Activated T-cell treated with anti-CD3 and anti-CD28 coated beads for 1 hour (primary cell): ENCODE data around the gene CAPN5.

Source experiments
- DNase-seq: peaks from one replicate; pipeline ENCODE4 v3.0.0-alpha.2; 2020; ENCODE audit warnings: low read depth

CAPN5 gene

DNA sequence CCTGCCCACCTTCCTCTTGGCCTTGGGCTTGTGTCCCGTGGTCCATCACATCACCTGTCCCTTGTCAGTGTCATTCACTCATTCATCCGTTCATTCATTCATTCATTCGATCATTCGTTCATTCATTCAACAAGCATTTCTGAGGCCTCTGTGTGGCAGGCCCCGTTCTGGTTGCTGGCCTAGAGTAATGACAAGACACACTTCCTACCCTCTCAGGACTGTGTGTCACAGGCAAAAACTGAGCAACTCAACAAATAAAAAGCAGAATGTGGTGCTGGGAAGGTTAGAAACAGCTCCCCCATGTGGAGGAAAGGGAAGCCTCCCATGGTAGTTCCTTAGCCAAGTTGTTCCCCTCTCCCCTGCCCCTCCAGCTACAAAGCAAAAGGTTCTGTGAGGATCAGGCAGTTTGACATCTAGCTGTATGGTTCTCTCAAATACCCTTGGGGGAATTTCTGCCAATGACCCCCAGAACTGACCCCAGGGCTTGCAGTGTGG, 34.3 kb downstream of the CAPN5 start:
- no peak for DNase-seq

DNA sequence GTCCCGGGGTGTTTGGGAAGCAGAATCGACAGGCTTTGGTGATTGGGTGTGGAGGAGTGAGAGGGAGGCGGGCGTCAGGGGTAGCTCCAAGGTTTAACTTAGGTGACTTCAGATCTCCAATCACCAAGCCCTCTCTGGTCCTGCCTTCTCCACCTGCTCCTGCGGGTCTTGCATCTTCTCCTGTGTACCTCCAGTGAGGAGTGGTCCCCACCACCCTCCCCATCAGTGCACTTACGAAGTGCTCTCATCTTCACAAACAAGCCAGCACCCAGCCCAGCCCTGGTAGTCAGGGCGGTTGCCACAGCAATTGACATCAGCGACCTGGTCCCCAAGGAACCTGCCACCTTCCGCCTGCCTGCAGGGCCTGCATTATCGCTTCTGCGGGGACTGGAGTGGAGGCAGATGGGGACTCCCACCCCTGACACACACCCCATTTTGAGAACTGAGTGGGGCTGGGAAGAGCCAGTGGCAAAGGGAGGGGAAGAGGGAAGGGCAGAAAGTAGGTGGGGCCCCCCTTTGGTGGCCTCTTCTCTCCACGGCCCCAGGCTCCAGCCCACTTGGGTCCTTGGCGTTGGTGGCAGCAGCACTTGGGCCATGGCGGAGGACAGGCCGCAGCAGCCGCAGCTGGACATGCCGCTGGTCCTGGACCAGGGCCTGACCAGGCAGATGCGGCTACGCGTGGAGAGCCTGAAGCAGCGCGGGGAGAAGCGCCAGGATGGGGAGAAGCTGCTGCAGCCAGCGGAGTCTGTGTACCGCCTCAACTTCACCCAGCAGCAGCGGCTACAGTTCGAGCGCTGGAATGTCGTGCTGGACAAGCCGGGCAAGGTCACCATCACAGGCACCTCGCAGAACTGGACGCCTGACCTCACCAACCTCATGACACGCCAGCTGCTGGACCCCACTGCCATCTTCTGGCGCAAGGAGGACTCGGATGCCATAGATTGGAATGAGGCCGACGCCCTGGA, 35.8 kb downstream of the CAPN5 start, which contains the start of gene OMP:
OMP (plus strand) TSS at position 595 of the 965 bp plus-strand sequence; CDS start at position 595, 0 bp downstream.
- DNase-seq = no peak

DNA sequence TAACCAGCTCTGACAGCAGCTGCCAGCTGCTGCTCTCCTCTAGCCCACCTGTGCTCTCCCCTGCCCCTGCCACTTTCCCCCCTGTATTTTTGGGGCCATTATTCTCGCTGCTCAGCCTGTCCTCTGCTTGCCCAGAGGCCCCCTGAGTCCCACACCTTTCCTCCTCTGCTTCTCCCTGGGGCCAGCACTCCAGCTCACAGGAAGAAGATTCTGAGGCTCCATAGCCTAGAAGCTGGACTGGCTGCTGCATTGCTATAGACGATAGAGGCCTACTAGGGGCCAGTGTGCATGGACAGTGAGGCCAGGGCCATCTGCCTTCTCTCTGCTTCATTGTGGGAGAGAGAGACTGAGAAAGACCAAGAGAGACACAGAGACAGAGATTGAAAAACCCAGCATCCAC, 36.5 kb downstream of the CAPN5 start:
- DNase-seq = no peak

DNA sequence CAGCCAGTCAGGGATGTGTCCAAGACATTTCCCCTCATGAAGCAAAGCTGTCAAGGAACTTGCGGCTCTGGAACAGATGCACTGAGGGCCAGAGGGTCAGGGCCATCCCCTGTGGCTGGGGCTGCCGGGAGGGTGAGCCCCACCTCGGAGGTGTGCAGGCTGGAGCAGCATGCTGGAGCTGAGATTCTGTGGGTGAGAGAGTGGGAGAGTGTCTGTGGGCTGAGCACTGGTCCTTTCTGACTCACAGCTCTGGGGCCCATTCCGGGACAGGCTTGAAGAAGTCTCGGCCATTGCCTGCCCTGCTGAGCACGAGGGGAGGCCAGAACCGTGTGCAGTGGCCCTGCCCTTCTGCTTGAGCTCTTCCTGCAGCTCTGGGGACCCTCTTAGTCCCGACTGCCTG, 38.0 kb downstream of the CAPN5 start:
- DNase-seq = no peak

DNA sequence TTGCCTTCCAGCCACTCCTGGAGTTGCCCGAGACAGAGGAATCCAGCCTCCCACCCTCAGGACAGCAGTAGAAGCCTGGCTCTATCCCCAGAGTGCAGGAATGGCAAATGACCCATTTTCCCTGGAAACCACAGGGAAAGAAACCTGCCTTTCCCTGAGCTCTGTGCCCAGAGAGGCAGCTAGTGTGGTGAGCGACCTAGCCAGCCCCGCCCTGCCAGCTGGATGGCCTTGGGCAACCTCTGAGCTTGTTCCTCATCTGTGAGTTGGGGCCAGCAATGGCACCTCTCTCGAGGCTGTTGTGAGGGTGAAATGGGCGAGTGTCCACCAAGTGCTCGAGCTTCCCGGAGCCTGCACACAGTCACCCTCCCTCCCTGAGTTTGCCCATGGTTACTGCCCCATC, 39.5 kb downstream of the CAPN5 start:
- DNase-seq = no peak

DNA sequence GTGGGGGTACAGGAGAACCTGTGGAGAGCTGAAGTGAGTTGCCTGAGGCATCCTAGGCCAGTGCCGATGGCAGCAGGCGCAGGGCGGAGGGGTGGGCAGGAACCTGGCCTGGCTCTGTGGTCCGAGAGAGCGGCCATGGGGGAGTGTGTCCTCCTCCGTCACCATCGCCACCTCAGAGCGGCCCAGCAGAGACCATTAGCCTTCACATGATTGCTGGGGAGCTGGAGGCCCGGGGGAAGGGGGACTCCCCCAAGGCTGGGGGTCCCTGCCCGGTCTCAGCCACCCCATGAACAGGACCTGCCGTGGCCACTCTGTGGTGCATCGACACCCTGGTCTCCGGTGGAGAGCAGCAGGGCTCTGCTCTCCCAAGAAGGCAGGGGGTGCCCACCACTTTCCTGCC, 40.0 kb downstream of the CAPN5 start:
- no peak for DNase-seq

DNA sequence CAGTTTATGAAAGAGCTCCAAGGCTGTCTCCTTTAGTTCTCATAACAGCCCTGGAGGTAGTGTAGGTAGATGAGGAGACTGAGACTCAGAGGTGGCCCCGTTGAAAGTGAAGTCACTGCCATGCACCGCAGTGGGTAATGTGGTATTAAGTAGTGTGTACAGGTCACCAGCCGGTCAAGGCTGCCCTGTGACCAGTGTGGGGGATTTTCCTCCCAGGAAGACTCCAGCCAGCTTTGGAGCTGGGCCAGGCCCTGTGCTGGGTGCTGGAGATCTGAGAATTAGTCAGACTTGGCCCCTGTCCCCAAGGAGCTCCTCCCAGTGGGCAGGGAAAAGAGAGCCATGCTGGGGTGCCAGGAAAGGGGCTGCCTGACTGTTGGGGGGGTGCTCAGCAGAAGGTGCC, 41.2 kb downstream of the CAPN5 start:
- no peak for DNase-seq

DNA sequence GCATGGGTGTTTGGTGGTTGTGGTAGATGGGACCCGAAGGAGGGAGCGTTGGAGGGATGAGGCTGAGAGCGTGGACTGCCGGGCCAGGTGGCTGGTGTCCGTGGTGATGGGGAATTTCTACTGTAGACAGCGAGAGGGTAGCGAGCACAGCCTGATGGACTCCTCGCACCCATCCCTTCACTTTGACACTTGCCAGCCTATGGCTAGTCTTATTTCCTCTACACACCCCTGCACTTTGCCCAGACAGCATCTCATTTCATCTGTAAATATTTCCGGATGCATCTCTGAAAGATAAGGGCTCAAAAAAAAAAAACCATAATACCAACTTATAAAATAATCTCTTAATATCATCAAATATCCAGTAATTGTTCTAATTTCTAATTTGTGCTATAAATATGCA, 41.7 kb downstream of the CAPN5 start:
- DNase-seq = no peak

DNA sequence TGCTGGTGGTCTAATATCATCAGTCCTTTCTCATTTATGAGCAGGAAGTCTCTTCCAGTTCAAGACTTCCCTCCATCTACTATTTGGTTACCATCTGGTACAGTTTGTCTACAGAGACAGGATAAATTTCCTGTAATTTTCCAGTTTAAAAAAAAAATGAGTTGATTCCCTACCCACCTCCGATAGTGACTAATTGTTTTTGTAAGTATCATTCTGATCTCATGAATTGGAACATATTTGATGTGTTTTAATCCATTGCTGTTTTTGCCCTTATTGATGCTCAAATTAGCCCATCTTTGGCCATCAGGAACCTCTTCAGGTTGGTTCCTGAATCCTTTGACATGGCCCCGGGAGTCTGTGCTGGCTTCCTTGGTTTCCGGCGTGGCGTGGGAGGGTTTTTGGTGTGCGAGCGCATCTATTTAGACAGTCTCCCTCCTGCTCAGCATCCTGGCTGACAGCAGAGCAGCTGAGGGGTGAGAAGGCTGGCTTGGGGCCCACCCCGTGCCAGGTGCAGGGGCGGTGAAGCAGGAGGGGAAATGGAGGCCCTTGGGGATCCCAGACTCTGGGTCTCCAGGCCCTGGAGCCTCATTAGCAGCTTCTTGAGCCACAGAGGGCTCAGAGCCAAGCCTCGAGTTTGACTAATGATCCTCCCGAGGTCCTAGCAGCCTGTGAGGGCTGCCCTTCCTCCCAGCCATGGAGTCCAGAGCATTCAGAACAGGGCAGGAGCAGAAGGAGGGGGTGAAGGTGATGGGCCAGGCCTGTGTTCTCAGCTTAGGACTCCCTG, 42.7 kb downstream of the CAPN5 start:
- no peak for DNase-seq

DNA sequence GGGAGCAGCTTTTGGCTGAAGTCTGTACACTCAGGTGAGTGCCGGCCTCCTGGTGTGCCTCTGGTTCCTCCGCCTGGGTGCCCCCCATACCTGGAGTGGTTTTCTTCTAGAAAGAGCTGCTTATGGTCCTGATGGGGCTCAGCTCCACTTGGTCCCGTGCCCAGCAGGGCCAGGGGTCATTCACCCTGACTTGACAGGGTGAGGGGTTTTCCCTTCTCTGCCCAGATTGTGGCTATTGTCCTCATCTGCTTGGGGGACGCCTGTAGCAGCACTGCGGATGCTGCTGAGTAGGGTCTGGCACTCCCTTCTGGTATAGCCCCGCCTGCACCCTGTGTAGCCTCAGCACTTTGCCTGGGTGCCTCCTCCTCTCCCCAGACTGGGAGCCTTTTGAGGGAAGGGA, 44.1 kb downstream of the CAPN5 start:
- no peak for DNase-seq

DNA sequence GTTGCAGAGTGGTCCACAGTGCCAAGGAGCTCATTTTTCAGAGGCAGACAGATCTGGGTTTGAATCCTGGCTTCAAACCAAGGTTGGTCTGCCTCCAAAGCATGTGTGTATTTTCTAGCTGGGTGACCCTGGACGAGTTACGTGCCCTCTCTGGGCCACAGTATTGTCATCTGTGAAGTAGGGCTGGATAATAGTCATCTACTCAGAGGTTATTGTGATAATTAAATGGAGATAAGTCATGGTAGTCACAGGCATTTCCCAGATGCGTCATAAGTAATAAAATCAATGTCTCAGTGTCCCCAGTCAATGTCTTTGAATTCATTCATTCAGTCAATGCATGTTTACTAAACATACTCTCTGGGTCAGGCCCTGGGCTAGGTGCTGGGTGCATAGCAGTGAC, 44.5 kb downstream of the CAPN5 start:
- no peak for DNase-seq

DNA sequence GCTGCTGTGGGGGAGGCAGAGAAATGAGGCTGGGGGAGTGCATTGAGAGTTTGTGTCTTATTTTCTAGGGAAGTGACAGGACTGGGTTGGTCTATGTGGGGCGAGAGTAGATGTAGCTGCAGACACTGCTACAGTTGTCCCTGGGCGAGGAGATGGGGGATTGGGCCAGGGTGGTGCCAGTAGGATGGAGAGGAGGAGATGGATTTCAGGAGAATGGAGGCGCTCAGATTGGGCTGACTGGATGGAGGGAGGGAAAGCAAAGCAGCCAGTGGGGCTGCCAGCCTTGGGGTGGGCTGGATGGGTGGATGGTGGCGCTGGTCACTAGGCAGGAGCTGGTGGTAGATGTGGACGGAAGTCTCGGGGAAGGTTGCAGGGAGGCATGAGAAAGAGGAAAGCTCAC, 45.2 kb downstream of the CAPN5 start:
- no peak for DNase-seq

DNA sequence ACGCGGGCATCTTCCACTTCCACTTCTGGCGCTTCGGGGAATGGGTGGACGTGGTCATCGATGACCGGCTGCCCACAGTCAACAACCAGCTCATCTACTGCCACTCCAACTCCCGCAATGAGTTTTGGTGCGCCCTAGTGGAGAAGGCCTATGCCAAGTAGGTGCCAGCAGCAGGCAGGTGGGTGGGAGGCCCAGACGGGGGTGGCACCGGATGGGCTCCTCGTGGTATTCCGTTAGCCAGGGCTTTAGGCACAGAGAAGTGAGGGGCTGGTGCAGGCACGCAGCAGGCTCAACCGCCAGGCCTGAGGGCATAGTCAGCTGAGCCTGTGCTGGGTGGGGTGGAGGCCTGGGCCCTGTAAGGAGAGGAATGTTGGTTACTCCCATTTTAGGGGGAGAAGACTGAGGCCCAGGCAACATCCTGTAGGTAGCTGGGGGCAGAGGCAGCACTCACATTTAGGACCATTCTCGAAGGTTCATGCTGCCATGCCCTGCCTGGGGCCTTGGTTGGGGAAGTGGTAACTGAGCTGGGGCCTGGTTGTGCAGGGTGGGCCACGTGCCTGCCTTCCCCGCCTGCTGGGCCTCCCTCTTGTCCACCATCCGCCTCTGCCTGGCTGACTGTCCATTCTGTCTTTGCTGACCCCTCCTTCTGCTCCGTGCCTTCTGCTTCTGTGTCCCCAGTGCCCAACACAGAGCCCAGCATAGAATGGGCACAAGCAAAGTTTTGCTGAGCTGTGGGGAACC, 46.0 kb downstream of the CAPN5 start:
- no peak for DNase-seq

DNA sequence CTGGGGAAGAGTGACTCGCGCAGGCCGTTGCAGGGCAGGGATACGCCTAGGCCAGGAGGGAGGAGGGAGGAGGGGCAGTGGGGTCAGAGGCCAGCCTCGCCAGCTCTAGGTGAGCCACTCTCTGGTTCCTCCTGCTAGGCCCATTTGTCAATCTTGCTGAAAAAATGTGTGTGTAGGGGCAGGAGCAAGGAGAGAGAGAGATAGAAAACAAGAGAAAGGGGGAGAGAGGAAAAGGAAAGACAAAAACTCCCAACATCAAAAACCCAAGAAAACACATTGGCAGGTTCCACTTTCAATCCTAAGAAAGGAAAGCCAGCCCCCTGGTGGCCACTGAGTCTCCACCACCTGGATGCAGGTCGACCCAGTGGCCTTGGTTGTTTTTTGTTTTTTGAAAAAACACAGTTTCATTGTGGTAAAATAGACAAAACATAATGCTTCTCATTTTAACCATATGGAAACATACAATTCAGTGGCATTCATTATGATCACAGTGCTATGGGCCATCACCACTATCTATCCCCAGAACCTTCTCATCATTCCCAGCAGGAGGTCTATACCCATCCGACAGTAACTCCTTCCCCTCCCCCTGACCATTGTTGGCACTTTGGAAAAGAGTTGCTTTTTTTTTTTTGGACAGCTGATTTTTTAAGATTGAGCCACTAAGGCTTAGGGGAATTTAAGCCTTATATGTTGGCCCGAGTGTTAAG, 46.8 kb downstream of the CAPN5 start:
- no peak for DNase-seq

DNA sequence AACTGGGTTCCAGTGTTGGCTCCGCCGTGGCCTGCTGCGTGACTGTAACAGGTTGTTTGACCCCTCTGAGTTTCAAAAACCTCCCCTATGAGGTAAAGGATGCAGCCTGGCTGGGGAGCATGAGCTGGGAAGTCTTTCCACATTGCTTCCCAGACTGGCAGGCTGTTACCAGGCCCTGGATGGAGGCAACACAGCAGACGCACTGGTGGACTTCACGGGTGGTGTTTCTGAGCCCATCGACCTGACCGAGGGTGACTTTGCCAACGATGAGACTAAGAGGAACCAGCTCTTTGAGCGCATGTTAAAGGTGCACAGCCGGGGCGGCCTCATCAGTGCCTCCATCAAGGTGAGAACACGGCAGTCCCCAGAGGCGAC, 47.3 kb downstream of the CAPN5 start:
- no peak for DNase-seq

DNA sequence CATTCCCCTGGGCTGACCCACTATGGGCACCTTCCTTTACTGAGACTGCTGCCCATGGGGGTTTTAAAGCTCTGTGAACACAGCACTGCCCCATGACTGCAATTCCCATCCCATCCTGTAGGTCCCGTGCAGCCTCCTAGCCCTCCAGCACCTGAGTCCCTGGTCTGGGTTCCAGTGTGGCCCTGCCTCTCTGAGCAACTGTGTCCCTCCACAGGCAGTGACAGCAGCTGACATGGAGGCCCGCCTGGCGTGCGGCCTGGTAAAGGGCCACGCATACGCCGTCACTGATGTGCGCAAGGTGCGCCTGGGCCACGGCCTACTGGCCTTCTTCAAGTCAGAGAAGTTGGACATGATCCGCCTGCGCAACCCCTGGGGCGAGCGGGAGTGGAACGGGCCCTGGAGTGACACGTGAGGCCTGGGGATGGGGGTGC, 48.4 kb downstream of the CAPN5 start:
- DNase-seq = no peak

DNA sequence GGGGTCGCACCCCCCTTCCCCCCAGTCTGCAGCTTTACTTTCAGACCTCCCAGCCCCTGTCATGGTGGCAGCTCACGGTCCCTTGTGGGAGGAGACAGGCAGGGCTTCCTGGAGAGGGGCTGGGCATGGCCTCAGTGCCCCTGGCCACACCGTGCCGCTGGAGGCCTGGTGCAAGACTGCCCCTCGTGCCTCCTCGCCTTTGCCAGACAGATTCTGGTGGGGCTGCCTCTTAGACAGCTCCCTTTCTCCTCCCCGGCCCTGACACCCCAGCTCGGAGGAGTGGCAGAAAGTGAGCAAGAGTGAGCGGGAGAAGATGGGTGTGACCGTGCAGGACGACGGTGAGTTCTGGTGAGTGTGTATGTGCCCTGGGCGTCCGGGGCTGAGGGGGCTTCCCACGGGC, 49.2 kb downstream of the CAPN5 start:
- DNase-seq = no peak

DNA sequence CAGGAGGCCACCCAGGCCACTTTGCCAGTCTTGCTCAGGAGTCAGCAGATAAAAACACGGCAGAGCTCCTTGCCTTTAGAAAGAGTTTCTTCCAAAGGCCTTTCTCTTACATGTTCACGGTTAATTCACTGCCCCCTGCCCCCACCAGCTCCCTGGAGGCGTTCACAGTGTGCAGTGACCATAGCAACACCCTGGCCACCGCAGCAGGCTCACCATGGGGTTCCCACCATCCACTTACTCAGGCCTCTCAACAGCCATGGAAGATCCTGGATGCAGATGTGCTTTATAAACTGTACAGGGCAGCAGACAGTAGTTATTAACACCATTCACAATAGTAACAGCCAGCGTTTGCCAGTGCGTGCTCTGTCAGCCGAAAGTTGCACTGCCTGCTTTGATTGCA, 50.7 kb downstream of the CAPN5 start:
- DNase-seq = no peak

DNA sequence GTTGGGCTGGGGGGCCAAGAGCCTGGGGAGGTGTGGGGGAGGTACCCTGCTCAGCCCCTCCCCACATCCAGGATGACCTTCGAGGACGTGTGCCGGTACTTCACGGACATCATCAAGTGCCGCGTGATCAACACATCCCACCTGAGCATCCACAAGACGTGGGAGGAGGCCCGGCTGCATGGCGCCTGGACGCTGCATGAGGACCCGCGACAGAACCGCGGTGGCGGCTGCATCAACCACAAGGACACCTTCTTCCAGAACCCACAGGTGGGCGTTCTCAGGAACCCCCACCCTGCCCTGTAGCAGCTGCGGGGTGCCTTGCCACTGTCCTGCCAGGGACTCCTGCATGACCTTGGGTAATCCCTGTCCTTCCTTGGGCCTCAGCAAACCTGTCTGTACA, 51.3 kb downstream of the CAPN5 start:
- no peak for DNase-seq

DNA sequence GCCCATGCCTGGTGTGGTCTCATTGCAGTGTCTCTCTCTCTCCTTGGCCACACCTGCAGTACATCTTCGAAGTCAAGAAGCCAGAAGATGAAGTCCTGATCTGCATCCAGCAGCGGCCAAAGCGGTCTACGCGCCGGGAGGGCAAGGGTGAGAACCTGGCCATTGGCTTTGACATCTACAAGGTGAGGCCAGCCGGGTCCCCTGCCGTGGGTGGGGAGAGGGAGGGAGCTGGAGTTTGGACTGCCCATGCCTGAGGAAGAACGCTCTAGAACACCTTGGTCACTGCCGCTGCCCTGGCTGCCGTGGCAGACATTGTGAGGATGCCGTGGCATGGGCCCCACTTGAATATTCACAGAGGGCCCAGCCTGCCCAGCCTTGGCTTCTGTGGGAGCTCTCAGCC, 52.2 kb downstream of the CAPN5 start:
- DNase-seq = no peak

DNA sequence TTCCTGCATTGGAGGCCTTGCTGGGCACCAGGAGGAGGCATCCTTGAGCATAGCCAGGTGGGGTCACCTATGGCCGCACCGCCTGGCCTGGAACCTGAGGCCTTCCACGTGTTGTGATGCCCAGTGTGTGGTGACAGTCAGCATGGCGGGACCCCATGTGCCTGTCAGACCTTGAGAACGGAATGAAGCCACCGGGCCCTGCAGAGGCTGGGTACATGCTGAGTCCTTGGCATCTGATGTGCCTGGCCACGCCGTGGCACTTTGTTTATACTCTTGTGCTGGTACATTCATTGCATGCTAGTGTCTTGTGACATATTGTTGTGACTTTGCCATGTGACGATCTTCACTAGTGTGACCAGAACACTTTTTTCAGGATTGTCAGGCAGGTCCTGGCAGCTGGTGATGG, 52.8 kb downstream of the CAPN5 start:
- no peak for DNase-seq

DNA sequence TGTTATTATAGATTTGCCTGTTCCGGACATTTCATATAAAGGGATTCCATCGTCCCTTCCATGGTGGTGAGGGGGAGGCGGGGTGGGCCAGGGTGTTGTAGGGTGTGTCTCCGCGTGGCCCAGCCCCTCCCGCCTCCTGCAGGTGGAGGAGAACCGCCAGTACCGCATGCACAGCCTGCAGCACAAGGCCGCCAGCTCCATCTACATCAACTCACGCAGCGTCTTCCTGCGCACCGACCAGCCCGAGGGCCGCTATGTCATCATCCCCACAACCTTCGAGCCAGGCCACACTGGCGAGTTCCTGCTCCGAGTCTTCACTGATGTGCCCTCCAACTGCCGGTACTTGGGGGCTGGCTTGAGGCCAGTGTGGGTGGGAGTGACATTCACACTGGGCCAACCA, 53.8 kb downstream of the CAPN5 start:
- DNase-seq = no peak
